DMS53 treated with DMSO at 0.1 percent for 48 hours (cell line): ENCODE results near the gene PTCH1.

Experiments used
- DNase-seq: peaks from one replicate; lab custom pipeline; 2025; ENCODE audit not compliant: unreplicated experiment; lab: John Stamatoyannopoulos, UW

PTCH1 gene

DNA sequence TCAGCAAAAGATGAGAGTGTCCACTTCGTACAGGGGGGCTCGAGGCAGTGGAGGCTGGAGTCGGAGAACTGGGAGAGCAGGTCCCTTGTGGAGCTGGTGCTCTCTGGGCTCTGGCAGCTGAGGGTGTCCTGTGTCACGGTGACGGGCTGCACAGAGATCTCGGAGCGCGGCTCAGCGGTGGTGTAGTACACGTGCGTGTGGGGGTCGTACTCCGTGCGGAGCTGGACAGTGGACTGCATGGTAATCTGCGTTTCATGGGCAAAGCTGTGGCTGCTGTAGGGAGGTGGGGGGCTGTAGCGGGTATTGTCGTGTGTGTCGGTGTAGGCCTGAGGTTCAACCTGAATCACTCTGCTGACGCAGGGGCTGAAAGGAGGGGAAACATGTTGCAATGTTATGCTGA is 48.0 kb downstream of the PTCH1 start:
- no peak for DNase-seq

DNA sequence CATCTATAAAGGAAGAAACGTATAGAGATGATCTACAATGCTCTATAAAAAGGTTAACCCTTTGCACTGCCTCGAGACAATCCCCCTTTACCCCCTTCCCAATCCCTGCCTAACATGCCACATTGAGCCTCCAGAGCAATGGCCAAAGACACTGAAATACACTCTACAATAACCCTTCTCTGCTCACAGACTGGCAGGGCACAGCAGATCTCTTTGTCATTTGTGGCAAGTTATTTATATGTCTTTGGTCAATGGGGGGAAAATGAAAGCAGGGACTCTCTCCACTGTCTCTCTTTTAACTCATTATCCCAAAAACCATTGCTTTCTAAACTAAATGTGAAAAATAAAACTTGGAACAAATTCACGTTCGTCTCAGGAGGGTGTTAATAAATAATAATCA is 51.7 kb downstream of the PTCH1 start:
- DNase-seq, result no peak

DNA sequence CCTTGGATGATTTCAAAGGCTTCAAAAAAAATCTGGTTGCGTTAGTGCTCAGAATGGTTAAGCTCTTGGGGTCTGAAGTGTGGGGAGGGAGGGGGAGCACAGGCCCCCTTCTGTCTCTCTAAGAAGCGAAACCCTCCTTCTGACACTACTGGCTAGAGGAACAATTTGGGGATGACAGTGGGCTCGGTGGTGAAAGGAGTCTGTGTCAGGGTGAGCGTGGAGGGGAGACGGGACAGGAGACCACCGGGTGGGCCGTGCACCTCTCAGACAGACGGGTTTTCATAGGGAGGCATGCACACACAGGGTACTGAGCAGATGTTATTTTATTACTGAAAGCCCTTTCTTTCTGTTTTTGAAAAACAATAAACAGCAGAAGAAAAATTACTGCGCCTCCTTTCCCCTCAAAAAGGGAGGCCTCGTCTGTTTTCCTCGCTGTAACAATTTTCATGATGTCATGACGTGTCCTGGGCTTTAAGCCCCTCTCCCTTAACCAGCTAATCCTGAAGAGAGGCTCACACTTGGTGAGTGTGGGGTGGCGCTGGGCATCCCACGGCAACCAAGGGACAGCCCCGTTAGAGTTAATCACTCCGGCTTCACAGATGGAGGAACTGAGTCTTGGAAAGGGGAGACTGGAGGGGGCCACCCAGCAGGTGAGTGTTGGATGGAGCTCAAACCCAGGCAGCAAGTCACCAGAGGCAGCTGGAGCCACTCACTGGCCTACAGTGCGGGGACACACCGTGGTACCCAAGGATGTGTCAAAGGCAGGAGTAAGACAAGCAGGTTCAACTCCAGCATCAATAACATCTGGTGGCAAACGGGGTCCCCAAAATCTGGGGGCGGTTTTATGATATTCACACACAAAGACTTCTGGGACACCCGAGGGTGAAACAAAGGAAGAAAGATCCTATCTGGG is 53.4 kb downstream of the PTCH1 start:
- DNase-seq, result no peak

- DNase-seq, result no peak
Observed at GRCh38 chr9:95462249-95463147, 54.3 kb downstream of the PTCH1 start.

DNA sequence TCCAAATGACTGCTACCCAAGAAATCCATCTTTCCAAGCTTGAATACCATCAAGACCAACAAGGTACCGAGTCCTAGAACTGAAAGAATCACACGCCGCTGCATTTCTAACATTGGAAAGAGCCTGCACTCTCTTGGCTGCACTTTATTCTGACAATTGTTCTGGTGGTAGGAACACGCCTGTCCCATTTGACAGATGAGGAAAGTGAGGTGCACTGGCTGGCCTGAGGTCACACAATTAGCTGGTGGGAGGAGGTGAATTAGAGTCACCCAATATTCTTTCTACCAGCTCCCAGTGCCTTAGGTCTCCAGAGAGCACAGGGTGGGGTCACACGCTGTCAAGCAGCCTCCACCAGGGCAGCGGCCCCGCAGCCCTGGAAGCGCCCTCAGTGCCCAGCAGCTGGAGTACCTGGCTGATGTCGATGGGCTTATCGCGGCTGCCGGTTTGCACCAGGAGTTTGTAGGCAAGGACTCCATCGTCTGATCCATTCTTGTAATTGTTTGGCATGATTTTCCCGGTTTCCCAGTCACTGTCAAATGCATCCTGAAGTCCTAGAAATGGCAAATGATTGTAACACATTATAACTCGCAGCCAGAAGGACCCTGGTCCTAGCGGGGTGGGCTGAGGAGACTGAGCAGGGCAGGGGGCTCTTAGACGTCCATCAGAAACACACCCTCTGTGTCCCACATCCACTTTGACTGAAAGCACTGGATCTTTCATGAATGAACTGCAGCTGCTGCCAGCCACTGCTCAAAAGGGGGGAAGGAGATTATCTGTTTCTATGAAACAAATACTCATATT is 55.1 kb downstream of the PTCH1 start:
- DNase-seq, result no peak

- no peak for DNase-seq
Observed at GRCh38 chr9:95460518-95461164, 56.1 kb downstream of the PTCH1 start.

- no peak for DNase-seq
Observed at GRCh38 chr9:95459851-95460517, 56.8 kb downstream of the PTCH1 start.

DNA sequence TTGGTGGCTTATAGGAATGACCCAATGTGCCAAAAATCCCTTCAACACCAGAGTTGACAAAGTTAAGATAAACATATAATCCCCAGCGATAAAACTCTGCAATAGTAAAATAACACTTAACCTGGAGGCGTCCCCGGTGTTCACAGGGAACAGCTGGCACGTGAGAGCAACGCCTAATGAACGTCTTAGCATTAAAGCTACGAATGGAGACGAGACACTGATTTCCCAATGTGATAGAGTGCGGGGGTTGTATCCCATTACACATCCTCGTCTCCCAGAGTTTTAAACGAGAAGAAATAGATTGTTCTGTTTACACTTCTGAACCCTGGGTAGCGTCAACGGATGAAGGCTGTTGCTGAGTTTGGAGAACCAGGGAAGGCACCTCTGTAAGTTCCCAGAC is 57.6 kb downstream of the PTCH1 start:
- no peak for DNase-seq

DNA sequence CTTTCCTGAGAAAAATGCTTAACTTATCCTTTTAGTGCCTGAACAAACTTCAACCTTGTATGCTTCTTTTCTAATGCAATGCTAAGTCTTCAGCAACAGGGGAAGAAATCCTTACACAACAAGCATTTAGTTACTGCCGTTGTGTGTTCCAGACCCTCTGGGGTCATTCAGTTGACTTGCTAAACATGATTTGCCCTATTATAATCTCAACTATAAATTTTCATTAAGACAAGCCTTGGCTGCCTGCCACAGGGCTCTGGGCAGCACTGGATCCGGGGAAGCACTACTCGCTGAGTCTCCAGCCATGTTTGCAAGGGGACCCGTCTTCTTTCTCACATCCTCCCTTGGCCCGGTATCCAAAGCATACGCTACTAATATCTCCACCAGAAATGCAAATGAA is 58.1 kb downstream of the PTCH1 start:
- no peak for DNase-seq

GRCh38 chr9:95457769-95458168 is 59.0 kb downstream of the PTCH1 start:
- DNase-seq, result no peak

- no peak for DNase-seq
Observed at GRCh38 chr9:95455714-95456113, 61.1 kb downstream of the PTCH1 start.

GRCh38 chr9:95452176-95452575 is 64.6 kb downstream of the PTCH1 start:
- DNase-seq, result no peak

DNA sequence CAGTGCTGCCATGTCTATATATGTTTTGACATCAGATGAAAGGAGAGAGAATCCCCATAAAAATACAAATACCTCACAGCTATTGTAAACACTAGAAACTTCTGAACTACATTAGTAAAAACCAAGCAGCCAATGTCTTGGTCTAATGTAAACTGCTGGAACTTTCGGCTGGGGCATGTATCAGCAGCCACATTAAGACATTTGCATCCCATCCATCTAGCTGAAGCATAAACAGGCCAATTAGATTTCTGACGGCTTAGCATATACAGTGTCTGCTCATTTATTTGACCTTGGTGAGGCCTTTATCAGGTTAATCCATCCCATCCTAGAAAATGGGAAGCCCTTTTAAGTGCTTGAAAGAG is 65.7 kb downstream of the PTCH1 start:
- DNase-seq, result no peak

DNA sequence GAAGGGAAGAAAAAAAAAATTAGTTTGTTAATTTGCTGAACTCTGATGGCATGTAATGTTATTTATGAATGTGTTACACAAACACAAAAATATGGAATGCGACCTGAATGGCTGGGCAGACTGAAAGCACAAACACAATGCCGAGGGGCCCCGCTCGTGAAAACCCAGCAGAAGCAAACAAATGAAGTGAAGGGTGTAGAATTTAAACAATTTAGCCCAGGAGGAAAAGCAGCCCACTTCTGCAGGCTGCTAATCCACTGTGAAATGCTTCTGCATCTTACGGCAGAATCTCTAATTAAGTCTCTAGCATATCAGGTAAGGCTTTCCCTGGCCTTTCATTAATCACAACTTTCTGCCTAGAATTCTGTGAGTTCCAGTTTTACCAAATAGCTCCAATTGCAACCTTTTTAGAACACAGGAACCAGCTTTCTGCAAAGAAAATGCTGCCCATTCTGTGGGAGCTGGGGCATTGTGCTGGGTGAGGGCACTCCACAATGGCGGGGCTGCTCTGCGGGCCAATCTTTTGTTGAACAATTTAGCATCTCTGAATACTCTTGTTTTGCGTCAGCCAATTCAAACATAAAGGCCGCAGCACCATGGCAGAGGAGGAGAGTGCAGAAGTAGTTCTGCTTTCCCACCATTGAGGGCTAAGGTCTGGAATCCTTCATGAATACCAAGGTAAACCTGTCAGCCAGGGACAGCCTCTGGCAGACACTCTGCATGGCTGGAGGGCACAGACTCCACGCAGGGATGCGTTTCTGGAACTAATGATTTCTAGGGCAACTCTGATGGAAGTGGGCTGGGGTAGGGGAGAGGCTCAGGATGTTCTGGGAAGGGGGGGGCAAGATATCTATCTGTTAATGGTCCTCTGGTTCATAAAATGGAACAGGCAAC is 66.4 kb downstream of the PTCH1 start:
- no peak for DNase-seq

DNA sequence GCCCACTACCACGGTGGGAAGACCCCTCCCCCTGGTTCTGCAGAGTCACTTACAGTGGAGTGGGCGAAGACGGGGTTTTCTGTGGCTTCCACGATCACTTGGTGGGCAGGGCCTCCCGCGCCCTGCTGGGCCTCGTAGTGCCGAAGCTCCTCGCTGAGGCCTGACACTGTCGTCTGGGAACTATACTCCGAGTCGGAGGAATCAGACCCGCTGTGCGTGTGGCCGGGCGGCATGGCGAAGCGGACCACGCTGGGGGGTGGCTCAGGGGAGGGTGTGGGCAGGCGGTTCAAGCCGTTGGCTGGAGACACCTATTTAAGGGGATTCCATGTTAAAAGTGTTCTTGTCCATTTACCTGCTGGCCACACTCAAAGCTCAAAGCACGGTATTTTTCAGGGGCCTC is 67.8 kb downstream of the PTCH1 start:
- DNase-seq, result no peak

- no peak for DNase-seq
Observed at GRCh38 chr9:95447660-95448420, 68.9 kb downstream of the PTCH1 start.

GRCh38 chr9:95446984-95447383 is 69.8 kb downstream of the PTCH1 start:
- no peak for DNase-seq

DNA sequence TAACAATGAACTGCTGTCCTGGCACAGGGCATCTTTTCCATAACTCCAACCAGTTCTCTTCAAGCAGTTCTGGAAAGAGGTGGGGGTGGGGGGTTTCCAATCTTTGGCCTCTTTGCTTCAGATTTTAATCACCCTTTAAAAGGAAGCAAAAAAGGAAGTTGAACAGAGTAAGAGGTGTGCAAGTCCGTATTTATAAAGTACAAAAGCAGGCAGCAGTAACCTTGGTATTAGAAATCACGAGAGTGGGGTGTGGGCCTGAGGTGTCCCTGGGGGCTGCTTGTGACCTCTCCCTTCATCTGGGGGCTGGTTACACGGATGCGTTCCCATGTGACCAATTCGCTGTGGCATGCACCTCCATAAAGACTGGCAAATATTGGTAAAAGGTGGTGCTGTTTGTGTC is 70.5 kb downstream of the PTCH1 start:
- no peak for DNase-seq

DNA sequence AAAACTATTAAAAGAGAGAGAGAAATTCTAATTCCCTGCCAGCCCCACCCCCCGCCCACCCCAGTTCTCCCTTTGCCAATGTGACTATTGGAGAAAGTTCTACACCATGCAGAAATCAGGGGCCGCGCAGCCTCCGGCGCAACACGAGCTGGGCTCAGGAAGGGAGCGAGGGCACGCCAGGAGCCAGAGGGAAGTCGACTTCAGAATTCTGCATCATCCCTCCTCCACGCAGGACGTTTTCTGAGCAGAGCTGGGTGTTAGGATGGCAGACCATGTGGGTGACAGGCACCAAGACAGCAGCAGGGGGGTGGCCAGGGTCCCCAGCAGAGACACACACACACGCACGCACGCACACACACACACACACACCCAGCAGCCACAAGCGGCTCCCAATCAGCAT is 72.6 kb downstream of the PTCH1 start:
- no peak for DNase-seq
